ENCODE data around the gene OR2T8.

The OR2T8 gene

GRCh38 chr1:247923941-247924340, 3.9 kb downstream of the OR2T8 start (continued):
- TF ChIP-seq ISL1 (CRISPR knock-in tag; IDR thresholded peaks at IDR 0.05): no peak

- TF ChIP-seq ZFP30 (CRISPR knock-in tag; IDR thresholded peaks at IDR 0.05) (no peak), SNAI2 (CRISPR knock-in tag; IDR thresholded peaks at IDR 0.05) (no peak), CSRNP3 (CRISPR knock-in tag; IDR thresholded peaks at IDR 0.05) (no peak), POU6F1 (CRISPR knock-in tag; IDR thresholded peaks at IDR 0.05; ENCODE audit: borderline replicate concordance, low read depth) (no peak), ESRRG (CRISPR knock-in tag; IDR thresholded peaks at IDR 0.05) (no peak)
- ATAC-seq: no peak
Measured at GRCh38 chr1:247924868-247925267, 4.8 kb downstream of the OR2T8 start, which contains the start of gene OR2AJ1. OR2AJ1 (plus strand) TSS chr1:247924889; CDS start chr1:247933769, 8,880 bp downstream.

- no peak for TF ChIP-seq ZNF8 (CRISPR knock-in tag; IDR thresholded peaks at IDR 0.05)
- TF ChIP-seq SNAI2 (CRISPR knock-in tag; IDR thresholded peaks at IDR 0.05): no peak
- no peak for TF ChIP-seq PPARA (CRISPR knock-in tag; IDR thresholded peaks at IDR 0.05; ENCODE audit: borderline replicate concordance)
- no peak for TF ChIP-seq TOX (CRISPR knock-in tag; IDR thresholded peaks at IDR 0.05; ENCODE audit: borderline replicate concordance)
- no peak for TF ChIP-seq TCF4 (CRISPR knock-in tag; IDR thresholded peaks at IDR 0.05; ENCODE audit: borderline replicate concordance)
- TF ChIP-seq RARB (CRISPR knock-in tag; IDR thresholded peaks at IDR 0.05): no peak
- TF ChIP-seq ZC3H10 (CRISPR knock-in tag; IDR thresholded peaks at IDR 0.05): no peak
- no peak for TF ChIP-seq TSHZ2 (CRISPR knock-in tag; IDR thresholded peaks at IDR 0.05)
- TF ChIP-seq ZNF70 (CRISPR knock-in tag; IDR thresholded peaks at IDR 0.05): no peak
- no peak for TF ChIP-seq ZNF565 (CRISPR knock-in tag; conservative IDR thresholded peaks at IDR 0.05; ENCODE audit: low read depth)
- no peak for TF ChIP-seq CREB5 (CRISPR knock-in tag; IDR thresholded peaks at IDR 0.05; ENCODE audit: low read depth)
- no peak for TF ChIP-seq ZFP3 (CRISPR knock-in tag; IDR thresholded peaks at IDR 0.05)
- TF ChIP-seq CSRNP3 (CRISPR knock-in tag; IDR thresholded peaks at IDR 0.05): no peak
- no peak for TF ChIP-seq ESRRG (CRISPR knock-in tag; IDR thresholded peaks at IDR 0.05)
- TF ChIP-seq OSR1 (CRISPR knock-in tag; IDR thresholded peaks at IDR 0.05): no peak
- no peak for TF ChIP-seq PATZ1 (CRISPR knock-in tag; IDR thresholded peaks at IDR 0.05; ENCODE audit: borderline replicate concordance)
- TF ChIP-seq CSDC2 (CRISPR knock-in tag; IDR thresholded peaks at IDR 0.05): no peak
- no peak for ATAC-seq
Measured at GRCh38 chr1:247933989-247934388, 13.9 kb downstream of the OR2T8 start.
